HG03135 (cell line): Measurements from ENCODE around the gene OR7C2.
"Not testable (repeated sequence)": the region's sequence is repeated elsewhere in the genome, so short reads cannot be mapped to it uniquely, and the experiment has no call there.

ENCODE experiments used
- ATAC-seq: cut with Tn5 transposase; IDR thresholded peaks from one replicate; pipeline ENCODE4 v1.9.1; 2021; ENCODE audit warnings: mild to moderate bottlenecking, moderate library complexity; ENCODE audit not compliant: unreplicated experiment

Gene OR7C2

DNA sequence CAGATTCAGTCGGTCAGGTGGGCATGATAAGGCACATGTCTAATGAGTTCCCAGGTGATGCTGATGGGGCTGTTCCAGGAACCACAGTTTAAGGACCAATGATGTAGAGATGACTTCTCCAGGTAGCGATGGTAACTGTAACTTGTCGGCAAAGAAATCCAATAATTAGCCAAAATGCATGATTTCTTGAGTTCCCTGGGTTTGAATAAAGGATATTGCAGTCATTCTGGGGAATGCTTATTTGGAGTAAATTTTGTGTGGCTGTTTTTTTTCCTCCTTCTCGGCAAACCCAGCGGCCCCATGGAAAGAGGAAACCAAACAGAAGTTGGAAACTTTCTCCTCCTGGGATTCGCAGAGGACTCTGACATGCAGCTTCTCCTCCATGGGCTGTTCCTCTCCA lies at the start of gene OR7C2:
TSS of gene OR7C2 (plus strand) at position 301 of the 400 bp plus-strand sequence. CDS start at position 301, 0 bp downstream.
- ATAC-seq = no peak

- ATAC-seq = no peak
Measured at GRCh38 chr19:14901675-14902260, 39.5 kb upstream of the OR7C2 start.

- no peak for ATAC-seq
Measured at GRCh38 chr19:14906711-14907110, 34.6 kb upstream of the OR7C2 start.

- no peak for ATAC-seq
Measured at GRCh38 chr19:14915116-14915515, 26.2 kb upstream of the OR7C2 start.

- ATAC-seq = no peak
Measured at GRCh38 chr19:14916848-14917247, 24.4 kb upstream of the OR7C2 start.

GRCh38 chr19:14933506-14933905 lies 7.8 kb upstream of the OR7C2 start:
- no peak for ATAC-seq

DNA sequence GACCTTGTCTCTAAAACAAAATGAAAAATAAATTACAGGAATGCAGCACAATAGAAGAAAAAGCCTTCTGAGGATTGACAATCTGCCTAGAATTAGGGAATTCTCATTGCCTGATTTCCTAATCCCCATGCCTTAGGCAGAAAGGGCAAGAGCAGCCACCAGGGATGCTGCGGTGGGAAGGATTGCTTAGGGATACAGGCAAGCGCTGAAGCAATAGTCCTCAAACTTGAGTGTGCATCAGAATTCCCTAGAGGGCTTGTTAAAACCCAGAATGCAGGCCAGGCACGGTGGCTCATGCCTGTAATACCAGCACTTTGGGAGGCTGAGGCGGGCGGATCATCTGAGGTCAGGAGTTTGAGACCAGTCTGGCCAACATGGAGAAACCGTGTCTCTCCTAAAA lies 1.0 kb upstream of the OR7C2 start:
- ATAC-seq = no peak

DNA sequence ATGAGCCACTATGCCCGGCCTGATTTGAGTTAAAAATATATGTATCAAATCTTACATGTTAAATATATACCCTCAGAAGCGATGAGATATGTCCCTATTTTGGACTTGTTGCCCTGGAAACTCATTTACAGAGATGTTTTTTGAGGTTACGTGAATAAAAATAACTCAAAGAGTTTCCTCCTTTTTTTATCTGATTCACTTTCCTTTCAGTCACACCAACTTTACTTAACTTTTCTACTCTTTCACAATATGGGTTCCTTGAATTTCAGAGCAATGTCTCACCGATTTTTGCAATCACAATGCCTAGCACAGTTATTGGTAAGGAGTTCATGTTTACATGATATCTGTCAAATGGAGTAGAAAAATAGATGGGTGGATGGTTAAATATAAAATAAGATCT lies 2.3 kb downstream of the OR7C2 start:
- no peak for ATAC-seq

GRCh38 chr19:14944456-14944855 lies 3.2 kb downstream of the OR7C2 start:
- ATAC-seq = no peak

DNA sequence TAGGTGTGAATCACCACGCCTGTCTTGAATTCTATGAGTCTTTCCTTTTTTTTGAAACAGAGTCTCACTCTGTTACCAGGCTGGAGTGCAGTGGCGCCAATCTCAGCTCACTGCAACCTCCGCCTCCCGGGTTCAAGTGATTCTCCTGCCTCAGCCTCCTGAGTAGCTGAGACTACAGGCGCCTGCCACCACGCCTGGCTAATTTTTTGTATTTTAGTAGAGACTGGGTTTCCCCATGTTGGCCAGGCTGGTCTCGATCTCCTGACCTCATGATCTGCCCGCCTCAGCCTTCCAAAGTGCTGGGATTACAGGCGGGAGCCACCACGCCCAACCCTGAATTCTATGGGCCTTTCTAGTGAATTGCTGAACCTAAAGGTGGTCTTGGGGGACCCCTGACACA lies 8.1 kb downstream of the OR7C2 start:
- ATAC-seq = not testable (repeated sequence)

GRCh38 chr19:14949876-14950275 lies 8.6 kb downstream of the OR7C2 start:
- ATAC-seq = no peak

GRCh38 chr19:14950421-14950820 lies 9.1 kb downstream of the OR7C2 start:
- ATAC-seq = no peak

DNA sequence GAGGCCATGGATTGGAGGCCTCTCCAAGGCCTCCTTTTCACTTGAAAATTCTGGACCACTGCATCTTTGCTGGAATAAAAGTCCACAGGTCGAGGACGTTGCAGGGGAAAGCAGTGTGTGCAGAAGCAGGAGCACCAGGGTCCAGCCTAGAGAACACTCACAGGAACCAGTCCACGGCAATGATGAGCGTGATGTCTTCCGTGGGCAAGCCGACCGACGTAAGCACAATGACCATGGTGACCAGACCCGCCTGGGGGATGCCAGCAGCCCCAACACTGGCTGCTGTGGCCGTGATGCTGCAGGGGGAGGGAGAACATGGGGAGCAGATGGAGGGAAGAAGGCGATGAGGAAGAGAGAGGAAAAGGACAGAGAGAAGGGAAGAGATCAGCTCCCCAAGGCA lies 11.5 kb downstream of the OR7C2 start:
- ATAC-seq = no peak

DNA sequence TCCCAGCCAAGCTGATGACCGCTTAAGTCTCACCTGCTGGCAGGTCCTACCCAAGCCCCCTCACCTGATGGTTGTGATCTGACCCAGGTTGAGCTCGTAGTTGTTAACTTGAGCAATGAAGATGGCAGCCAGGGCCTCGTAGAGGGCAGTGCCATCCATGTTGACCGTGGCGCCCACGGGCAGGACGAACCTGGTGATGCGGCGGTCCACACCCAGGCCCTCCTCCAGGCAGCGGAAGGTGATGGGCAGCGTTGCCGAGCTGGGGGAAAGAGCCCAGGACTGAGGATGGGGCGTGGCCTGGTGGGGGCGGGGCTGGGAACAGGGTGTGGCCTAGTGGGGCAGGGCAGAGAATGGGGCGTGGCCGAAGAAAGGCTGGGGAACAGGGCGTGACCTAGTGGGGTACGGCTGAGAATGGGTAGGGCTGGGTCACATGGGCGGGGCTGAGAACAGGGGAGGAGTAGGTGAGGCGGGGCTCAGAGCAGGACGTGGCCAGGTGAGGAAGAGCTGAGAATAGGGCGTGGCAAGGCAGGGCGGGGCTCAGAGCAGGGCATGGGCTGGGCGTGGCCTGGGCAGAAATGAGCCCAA lies 12.9 kb downstream of the OR7C2 start:
- no peak for ATAC-seq

DNA sequence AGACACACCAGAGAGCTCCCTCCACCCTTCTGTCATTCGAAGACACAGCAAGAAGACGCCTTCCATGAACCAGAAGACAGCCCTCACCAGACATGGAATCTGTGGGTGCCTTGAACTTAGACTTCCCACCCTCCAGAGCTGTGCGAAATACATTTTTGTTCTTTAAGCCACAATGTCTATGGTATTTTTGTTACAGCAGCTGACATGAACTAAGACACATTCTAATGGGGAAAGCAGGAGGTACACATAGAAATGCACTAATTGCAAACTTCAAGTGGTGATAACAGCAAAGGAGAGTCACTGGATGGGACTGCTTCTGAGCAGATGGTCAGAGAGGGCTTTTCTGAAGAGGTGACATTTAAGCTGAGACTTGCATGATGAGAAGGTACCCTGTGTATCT lies 16.2 kb downstream of the OR7C2 start:
- ATAC-seq = no peak

GRCh38 chr19:14959263-14959662 lies 18.0 kb downstream of the OR7C2 start:
- ATAC-seq = no peak

GRCh38 chr19:14961956-14962685 lies 20.8 kb downstream of the OR7C2 start:
- ATAC-seq = no peak

DNA sequence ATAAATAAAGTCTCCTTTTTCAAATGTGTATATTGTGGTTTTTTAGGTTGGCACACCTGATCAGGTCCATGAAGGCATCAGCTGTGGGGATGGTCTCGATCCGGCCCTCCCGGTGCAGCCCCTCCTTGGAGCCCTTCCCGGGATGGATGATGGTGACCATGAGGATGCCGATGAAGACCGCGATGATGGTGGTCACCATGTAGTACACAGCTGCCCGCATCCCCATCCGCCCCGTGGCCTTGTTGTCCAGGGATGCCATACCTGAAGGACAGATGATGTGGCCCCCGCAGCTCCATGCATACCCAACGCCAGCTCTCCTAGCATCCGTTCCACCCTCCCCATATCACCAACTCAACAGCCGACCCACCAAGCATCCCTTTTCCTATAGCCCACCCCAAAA lies 27.0 kb downstream of the OR7C2 start:
- no peak for ATAC-seq

DNA sequence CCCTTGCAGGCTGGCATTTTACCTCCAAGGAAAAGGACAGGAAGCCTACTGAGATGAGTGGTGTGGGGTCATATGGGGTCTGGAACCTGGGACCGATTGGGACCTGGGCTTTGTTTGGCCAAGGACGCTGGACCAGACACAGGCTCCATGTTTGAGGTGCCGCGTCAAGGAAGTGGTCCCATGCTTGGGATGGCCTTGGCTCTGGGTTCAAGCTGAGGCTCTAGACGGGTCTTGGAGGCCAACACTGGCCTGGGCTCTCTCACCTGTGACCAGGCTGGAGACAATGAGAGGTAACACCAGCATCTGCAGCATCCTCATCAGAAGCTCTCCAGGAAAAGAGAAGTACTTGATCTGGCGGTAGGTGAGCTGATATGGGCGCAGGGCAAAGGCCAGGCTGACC lies 30.2 kb downstream of the OR7C2 start:
- no peak for ATAC-seq

DNA sequence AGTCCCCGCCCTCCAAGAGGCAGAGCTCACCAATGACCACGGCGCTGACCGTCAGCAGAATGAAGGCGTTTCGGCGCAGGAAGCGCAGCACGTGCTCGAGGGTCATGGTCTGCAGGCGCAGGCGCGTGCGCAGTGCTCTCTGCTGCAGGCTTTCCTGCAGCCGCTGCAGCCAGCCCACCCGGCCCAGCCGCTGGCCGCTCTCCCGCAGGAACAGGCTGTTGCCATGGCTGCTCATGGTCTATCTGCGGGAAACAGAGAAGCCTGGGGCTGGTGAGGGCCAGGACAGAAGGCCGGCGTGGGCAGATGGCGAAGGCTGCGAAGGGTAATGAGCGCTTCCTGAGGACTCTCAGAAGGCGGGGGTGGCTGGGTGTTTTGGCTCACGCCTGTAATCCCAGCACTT lies 31.4 kb downstream of the OR7C2 start:
- ATAC-seq = no peak

DNA sequence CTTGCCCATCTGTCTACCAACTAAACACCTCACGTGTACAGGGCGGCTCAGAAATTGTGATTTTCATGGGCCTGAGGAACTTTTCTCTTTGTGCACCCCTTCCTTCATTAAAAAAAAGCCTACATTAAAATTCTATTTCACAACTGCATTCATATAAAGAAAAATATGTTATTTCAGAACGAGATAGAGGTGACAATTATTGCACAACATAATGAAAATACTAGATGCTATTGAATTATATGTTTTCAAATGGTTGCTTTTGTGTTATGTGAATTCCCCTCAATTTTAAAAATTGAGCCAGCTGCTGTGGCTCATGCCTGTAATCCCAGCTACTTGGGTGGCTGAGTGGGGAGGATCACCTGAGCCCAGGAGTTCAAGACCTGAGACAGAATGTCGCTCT lies 33.2 kb downstream of the OR7C2 start:
- ATAC-seq = no peak

DNA sequence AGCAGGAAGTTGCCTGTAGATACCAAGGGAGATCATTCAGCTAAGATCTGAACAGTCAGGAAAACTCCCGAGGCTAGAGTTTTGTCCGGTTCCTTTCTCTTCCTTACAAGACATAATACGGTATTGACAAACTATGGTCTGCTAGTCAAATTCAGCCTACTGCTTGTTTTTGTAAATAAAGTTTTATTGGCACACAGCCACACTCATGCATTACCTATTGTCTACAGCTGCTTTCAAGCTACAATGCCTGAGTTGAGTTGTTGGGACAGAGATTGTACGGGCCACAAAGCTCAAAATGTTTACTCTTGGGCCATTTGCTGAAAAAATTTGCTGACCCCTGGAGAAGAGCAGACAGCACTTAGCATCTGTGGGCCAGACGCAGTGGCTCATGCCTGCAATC lies 35.8 kb downstream of the OR7C2 start:
- ATAC-seq = no peak
